ENCODE data around the gene SCN4B.

Gene SCN4B

GRCh38 chr11:118172356-118172755, 19.7 kb upstream of the SCN4B start:
- no peak for DNase-seq

- DNase-seq: peak; percentile 88
Measured at GRCh38 chr11:118171269-118172062, 18.8 kb upstream of the SCN4B start.

- DNase-seq: no peak
Measured at GRCh38 chr11:118170882-118171268, 18.3 kb upstream of the SCN4B start.

GRCh38 chr11:118170231-118170630, 17.6 kb upstream of the SCN4B start:
- no peak for DNase-seq

GRCh38 chr11:118169300-118170140, 16.9 kb upstream of the SCN4B start:
- no peak for DNase-seq

- DNase-seq: no peak
Measured at GRCh38 chr11:118168751-118169150, 16.1 kb upstream of the SCN4B start.

- DNase-seq: no peak
Measured at GRCh38 chr11:118168316-118168715, 15.7 kb upstream of the SCN4B start.

- DNase-seq: no peak
Measured at GRCh38 chr11:118167906-118168305, 15.3 kb upstream of the SCN4B start.

- no peak for DNase-seq
Measured at GRCh38 chr11:118167253-118167652, 14.6 kb upstream of the SCN4B start.

GRCh38 chr11:118166641-118167040, 14.0 kb upstream of the SCN4B start:
- DNase-seq: no peak

GRCh38 chr11:118164885-118165284, 12.3 kb upstream of the SCN4B start:
- DNase-seq: no peak

GRCh38 chr11:118163494-118163893, 10.9 kb upstream of the SCN4B start:
- no peak for DNase-seq

GRCh38 chr11:118162846-118163245, 10.2 kb upstream of the SCN4B start:
- no peak for DNase-seq

- no peak for DNase-seq
Measured at GRCh38 chr11:118161786-118162185, 9.2 kb upstream of the SCN4B start.

- no peak for DNase-seq
Measured at GRCh38 chr11:118157186-118157895, 4.7 kb upstream of the SCN4B start.

GRCh38 chr11:118156531-118157185, 4.0 kb upstream of the SCN4B start:
- no peak for DNase-seq

- DNase-seq: no peak
Measured at GRCh38 chr11:118155776-118156530, 3.3 kb upstream of the SCN4B start.

GRCh38 chr11:118154641-118155040, 2.0 kb upstream of the SCN4B start:
- DNase-seq: no peak

GRCh38 chr11:118153976-118154375, 1.4 kb upstream of the SCN4B start:
- DNase-seq: no peak

GRCh38 chr11:118153516-118153915, 893 bp upstream of the SCN4B start:
- no peak for DNase-seq

- DNase-seq: no peak
Measured at GRCh38 chr11:118152020-118152551, 537 bp downstream of the SCN4B start.

GRCh38 chr11:118151431-118151830, 1.2 kb downstream of the SCN4B start:
- DNase-seq: no peak

All from activated CD8-positive, alpha-beta memory T cell treated with anti-CD3 and anti-CD28 coated beads for 24 hours (primary cell).